GM20431 (cell line): ENCODE results near the gene KRT31.
"Not testable (repeated sequence)": the region's sequence is repeated elsewhere in the genome, so short reads cannot be mapped to it uniquely, and the experiment has no call there.

Source experiments
- in situ Hi-C: fragments of 300-500 bp; cut with MseI, MboI; formaldehyde crosslinking; loops from one replicate; pipeline ENCODE4 v1.15.0; 2020; ENCODE audit warnings: low sequenced_read_pairs; ENCODE audit not compliant: unreplicated experiment

The KRT31 gene

GRCh38 chr17:41396996-41397660 lies at the start of gene KRT31:
Gene KRT31, minus strand, starts transcription at chr17:41397608. Its CDS starts 69 bp downstream, at chr17:41397539.
- in situ Hi-C loops: no loop called here

DNA sequence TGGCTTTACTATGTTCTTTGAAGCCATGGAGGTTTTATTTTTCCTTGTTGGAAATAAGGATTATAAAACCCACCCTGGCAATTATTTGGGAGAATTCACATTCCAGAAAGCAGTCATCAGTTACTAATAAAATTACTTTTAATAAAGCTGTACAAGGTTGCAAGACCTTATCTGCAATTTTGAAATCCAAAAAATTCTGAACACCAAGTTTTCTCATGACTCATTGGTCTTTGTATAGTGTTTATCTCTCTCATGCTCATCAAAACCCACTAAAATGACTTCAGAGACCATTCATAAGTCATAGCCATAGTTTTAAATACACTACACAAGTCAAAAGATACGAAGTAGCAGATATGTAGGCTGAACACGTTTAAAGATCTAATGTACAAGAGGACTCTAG lies 49.4 kb upstream of the KRT31 start:
- in situ Hi-C loops: no loop called here

DNA sequence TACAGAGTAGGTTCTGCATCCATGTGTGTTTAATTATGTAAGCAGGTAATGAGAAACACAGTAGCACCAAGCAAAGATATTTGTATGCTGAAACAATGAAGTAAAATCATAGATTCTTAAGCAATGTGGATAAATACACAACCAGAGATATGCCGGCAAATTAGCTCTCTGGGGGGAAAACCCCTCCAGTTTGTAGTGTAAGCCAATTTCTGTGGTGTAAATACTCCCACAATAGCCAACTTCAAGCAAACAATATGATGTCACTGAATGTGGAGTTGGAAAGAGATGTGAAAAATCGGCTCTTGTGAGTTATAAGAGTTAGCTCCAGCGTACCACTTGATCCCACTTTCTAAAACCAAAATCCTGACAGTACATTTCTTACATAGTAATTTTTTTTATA lies 47.2 kb upstream of the KRT31 start:
- in situ Hi-C loops: no loop called here

GRCh38 chr17:41444186-41444585 lies 46.8 kb upstream of the KRT31 start:
- in situ Hi-C loops: no loop called here

- in situ Hi-C loops: no loop called here
Measured at GRCh38 chr17:41442739-41443138, 45.3 kb upstream of the KRT31 start.

GRCh38 chr17:41440531-41441033 lies 43.2 kb upstream of the KRT31 start, which contains the start of gene KRT38:
Gene KRT38, minus strand, starts transcription at chr17:41440983. Its CDS starts 62 bp downstream, at chr17:41440921.
- in situ Hi-C loops: no loop called here

- in situ Hi-C loops: no loop called here
Measured at GRCh38 chr17:41439375-41439774, 42.0 kb upstream of the KRT31 start.

GRCh38 chr17:41437769-41438168 lies 40.4 kb upstream of the KRT31 start:
- in situ Hi-C loops: no loop called here

- in situ Hi-C loops: no loop called here
Measured at GRCh38 chr17:41437254-41437653, 39.8 kb upstream of the KRT31 start.

DNA sequence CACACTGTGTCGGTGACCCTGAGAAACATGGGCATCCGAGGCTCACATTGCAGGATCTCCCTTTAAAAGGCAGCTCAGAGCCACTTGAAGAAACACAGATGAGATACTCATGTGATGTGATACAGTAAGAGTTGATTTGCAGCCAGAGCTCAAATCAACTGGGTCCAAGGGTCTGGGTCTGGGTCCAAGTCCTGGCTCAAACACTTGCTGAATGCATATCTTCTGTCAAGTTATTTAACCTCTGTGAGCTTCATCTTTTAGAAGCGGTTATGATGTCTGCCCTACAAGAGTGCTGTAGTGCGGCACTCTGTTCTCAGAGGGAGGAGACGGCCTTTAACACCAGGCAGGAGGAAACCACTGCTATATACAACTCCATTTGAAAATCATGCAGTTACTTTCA lies 37.0 kb upstream of the KRT31 start:
- in situ Hi-C loops: no loop called here

DNA sequence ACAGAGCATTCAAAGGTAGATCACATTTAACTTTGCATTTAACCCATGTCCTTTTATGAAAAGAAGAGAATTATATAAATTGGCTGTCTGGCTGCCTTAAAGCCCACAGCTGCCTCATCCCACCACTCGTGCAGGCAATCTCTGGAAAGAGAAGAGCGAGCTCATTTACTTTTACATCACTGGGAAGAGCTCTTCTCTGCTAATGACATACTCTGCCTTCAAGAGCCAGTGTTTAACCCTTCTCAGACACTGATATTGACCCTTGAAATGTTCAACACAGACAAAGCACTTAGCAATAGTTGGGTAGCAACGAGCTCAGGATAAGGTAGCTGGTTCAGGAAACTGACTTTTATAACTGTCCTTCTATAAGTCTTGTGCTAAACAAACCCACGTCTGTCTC lies 36.6 kb upstream of the KRT31 start:
- in situ Hi-C loops: no loop called here

DNA sequence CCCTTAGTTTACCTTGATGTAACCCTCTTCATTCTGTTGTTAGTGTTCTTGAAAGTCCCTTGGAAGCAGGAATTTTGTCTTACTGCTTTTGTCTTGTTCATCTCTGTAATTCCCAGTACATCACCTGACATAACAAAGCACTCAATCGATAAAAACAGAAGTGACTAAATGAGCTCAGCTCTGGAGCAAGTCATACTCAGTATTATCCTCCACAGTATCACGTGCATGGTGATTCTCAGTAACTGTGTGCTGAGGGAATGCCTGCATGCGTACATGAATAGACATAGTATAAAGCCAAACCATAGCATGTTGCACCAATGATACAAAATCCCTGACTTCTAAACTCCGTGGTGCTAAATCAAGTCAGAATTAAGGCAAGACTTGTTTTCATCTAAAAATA lies 36.2 kb upstream of the KRT31 start:
- in situ Hi-C loops: no loop called here

DNA sequence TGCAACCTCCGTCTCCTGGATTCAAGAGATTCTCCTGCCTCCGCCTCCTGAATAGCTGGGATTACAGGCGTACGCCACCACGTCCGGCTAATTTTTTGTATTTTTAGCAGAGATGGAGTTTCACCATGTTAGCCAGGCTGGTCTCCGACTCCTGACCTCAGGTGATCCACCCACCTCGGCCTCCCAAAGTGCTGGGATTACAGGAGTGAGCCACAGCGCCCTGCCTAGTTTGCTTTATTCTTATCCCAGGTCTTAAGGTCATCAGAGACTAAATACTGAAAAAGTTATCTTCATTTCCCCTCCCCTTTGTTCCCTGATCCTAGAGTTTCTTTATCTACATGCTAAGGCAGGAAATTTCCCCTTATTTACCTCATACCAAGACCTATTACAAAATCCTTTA lies 33.0 kb upstream of the KRT31 start:
- in situ Hi-C loops: not testable (repeated sequence)

- in situ Hi-C loops: no loop called here
Measured at GRCh38 chr17:41429667-41430066, 32.3 kb upstream of the KRT31 start.

GRCh38 chr17:41428591-41429291 lies 31.3 kb upstream of the KRT31 start:
- in situ Hi-C loops: no loop called here

GRCh38 chr17:41424111-41424635 lies 26.8 kb upstream of the KRT31 start, which contains the start of gene KRT37:
Gene KRT37, minus strand, starts transcription at chr17:41424585. Its CDS starts 62 bp downstream, at chr17:41424523.
- in situ Hi-C loops: no loop called here

- in situ Hi-C loops: not testable (repeated sequence)
Measured at GRCh38 chr17:41422586-41422985, 25.2 kb upstream of the KRT31 start.

- in situ Hi-C loops: no loop called here
Measured at GRCh38 chr17:41421617-41422016, 24.2 kb upstream of the KRT31 start.

DNA sequence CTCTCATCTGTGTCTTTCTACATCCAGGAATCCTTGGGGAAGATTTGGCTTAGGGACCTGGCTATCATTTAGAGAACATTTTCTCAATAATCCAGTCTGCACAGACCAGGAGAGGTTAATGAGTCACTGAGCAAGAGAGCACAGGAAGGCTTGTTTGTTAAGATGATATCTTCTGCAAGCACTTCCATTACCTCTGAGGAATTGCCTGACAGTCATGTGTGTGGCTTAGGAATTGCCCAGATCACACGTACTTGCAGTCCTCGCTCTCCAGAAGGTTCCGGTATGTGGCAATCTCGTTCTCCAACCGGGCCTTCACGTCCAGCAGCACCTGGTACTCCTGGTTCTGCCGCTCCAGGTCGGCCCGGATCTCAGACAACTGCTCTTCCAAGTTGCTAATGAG lies 23.7 kb upstream of the KRT31 start:
- in situ Hi-C loops: no loop called here

GRCh38 chr17:41420134-41420533 lies 22.7 kb upstream of the KRT31 start:
- in situ Hi-C loops: no loop called here

GRCh38 chr17:41419716-41420115 lies 22.3 kb upstream of the KRT31 start:
- in situ Hi-C loops: no loop called here
